ENCODE data around the gene TEX52. TPM values are rescaled to one million over a fixed set of nuclear protein-coding genes. Genes with fewer than 3 reads are reported as not detected.

TEX52 gene
- total RNA-seq, 2 experiments from 2014 or later: 0.25 to 0.29 TPM

GRCh38 chr12:2854669-2855453 lies 2.0 kb downstream of the TEX52 start:
- POLR2A ChIA-PET: interaction anchor here (0.6 to 1.0 kb wide), 2 partner anchors 9 to 49 kb away, joined by 3 to 4 read pairs; no protein-coding TSS in a partner anchor
- no peaks in the 10 kb centered on the region for H3K9me2 ChIP-seq (ENCODE audit: insufficient read depth, low read length)
- no peaks in the 10 kb centered on the region for H3K4me1 ChIP-seq (ENCODE audit: insufficient read depth, low read length, poor library complexity, severe bottlenecking)
- no peak overlapping the region for H3K4me2 ChIP-seq (ENCODE audit: low read length)
- H3K4me3 ChIP-seq (ENCODE audit: low read depth, low read length, poor library complexity, severe bottlenecking): no peak overlapping the region
- H3K79me2 ChIP-seq (ENCODE audit: insufficient read depth, low read depth, low read length): no peaks in the 10 kb centered on the region
- no peak overlapping the region for H2AFZ ChIP-seq (ENCODE audit: low read length)
- no peak overlapping the region for H3K27ac ChIP-seq (ENCODE audit: low read depth, low read length, poor library complexity, severe bottlenecking)
- peaks cover 55% of the 10 kb centered on the region for H3K36me3 ChIP-seq (ENCODE audit: insufficient read depth, low read length)
- TF ChIP-seq, protein P1, sequence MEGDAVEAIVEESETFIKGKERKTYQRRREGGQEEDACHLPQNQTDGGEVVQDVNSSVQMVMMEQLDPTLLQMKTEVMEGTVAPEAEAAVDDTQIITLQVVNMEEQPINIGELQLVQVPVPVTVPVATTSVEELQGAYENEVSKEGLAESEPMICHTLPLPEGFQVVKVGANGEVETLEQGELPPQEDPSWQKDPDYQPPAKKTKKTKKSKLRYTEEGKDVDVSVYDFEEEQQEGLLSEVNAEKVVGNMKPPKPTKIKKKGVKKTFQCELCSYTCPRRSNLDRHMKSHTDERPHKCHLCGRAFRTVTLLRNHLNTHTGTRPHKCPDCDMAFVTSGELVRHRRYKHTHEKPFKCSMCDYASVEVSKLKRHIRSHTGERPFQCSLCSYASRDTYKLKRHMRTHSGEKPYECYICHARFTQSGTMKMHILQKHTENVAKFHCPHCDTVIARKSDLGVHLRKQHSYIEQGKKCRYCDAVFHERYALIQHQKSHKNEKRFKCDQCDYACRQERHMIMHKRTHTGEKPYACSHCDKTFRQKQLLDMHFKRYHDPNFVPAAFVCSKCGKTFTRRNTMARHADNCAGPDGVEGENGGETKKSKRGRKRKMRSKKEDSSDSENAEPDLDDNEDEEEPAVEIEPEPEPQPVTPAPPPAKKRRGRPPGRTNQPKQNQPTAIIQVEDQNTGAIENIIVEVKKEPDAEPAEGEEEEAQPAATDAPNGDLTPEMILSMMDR (conservative IDR thresholded peaks at IDR 0.05; ENCODE audit: low read length): no peak
- TF ChIP-seq EZH2phosphoT487 (IDR thresholded peaks at IDR 0.05; ENCODE audit: borderline replicate concordance, low read depth, low read length): no peak
- CTCF ChIA-PET (ENCODE audit: unreplicated experiment): no interaction called here
- DNase-seq (ENCODE audit: low spot score): no peak
- intact Hi-C loops (cut with micrococcal nuclease; ENCODE audit: unreplicated experiment): no loop called here
- no peaks in the 10 kb centered on the region for H4K20me1 ChIP-seq (ENCODE audit: insufficient read depth, low read length)
- no peaks in the 10 kb centered on the region for H3K9me3 ChIP-seq (ENCODE audit: low read length)
- BruUV-seq (replicated peaks): no TSS peak

- TF ChIP-seq, protein P1 (conservative IDR thresholded peaks at IDR 0.05; ENCODE audit: low read length): peak; percentile 56
- TF ChIP-seq EZH2phosphoT487 (IDR thresholded peaks at IDR 0.05; ENCODE audit: borderline replicate concordance, low read depth, low read length): no peak
- BruUV-seq (replicated peaks): no TSS peak
- POLR2A ChIA-PET: no interaction called here
Measured at GRCh38 chr12:2853626-2854025, 3.2 kb downstream of the TEX52 start.

DNA sequence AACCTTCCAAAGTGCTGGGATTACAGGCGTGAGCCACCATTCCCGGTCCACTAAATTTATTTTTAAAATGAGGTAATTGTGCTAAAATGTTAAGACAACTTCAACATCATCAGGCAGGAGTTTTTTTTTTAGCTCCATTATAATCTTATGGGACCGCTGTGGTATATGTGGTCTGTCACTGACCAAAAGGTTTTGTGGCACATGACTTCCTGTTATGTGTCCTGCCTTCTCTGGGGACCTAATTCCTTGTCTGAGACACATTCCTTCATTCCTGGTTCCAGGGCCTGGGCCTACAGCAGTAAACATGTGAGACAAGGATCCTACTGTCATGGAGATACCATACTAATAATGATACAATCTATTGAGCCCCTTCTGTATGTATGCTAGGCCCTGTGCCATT lies 4.9 kb downstream of the TEX52 start:
- TF ChIP-seq EZH2phosphoT487 (IDR thresholded peaks at IDR 0.05; ENCODE audit: borderline replicate concordance, low read depth, low read length): no peak
- Histone ChIP-seq H4K20me1 (ENCODE audit: insufficient read depth, low read length) (no peaks in the 10 kb centered on the region), H2AFZ (ENCODE audit: low read length) (no peak overlapping the region), H3K9me2 (ENCODE audit: insufficient read depth, low read length) (no peaks in the 10 kb centered on the region), H3K79me2 (ENCODE audit: insufficient read depth, low read depth, low read length) (no peaks in the 10 kb centered on the region), H3K36me3 (ENCODE audit: insufficient read depth, low read length) (peaks cover 26% of the 10 kb centered on the region; the same call in 1 of the 2 replicates), H3K27ac (ENCODE audit: low read depth, low read length, poor library complexity, severe bottlenecking) (no peak overlapping the region), H3K9me3 (ENCODE audit: low read length) (no peaks in the 10 kb centered on the region), H3K4me1 (ENCODE audit: insufficient read depth, low read length, poor library complexity, severe bottlenecking) (no peaks in the 10 kb centered on the region), H3K4me2 (ENCODE audit: low read length) (no peak overlapping the region), H3K4me3 (ENCODE audit: low read depth, low read length, poor library complexity, severe bottlenecking) (no peak overlapping the region)
- no peak for DNase-seq (ENCODE audit: low spot score)
- no TSS peak for BruUV-seq (replicated peaks)
- intact Hi-C loops (cut with micrococcal nuclease; ENCODE audit: unreplicated experiment): no loop called here
- ChIA-PET CTCF (ENCODE audit: unreplicated experiment) (no interaction called here), POLR2A (interaction anchor here (0.9 kb wide), 1 partner anchor 21 kb away, joined by 3 read pairs; no protein-coding TSS in a partner anchor)

More at GRCh38 chr12:2853626-2854025, 3.2 kb downstream of the TEX52 start:
- intact Hi-C loops (cut with micrococcal nuclease; ENCODE audit: unreplicated experiment): no loop called here
- Histone ChIP-seq H3K9me2 (ENCODE audit: insufficient read depth, low read length) (no peaks in the 10 kb centered on the region), H3K4me3 (ENCODE audit: low read depth, low read length, poor library complexity, severe bottlenecking) (no peak overlapping the region), H3K36me3 (ENCODE audit: insufficient read depth, low read length) (peaks cover 43% of the 10 kb centered on the region), H3K4me2 (ENCODE audit: low read length) (no peak overlapping the region), H2AFZ (ENCODE audit: low read length) (no peak overlapping the region), H3K4me1 (ENCODE audit: insufficient read depth, low read length, poor library complexity, severe bottlenecking) (no peaks in the 10 kb centered on the region), H3K9me3 (ENCODE audit: low read length) (no peaks in the 10 kb centered on the region), H3K79me2 (ENCODE audit: insufficient read depth, low read depth, low read length) (no peaks in the 10 kb centered on the region), H3K27ac (ENCODE audit: low read depth, low read length, poor library complexity, severe bottlenecking) (no peak overlapping the region), H4K20me1 (ENCODE audit: insufficient read depth, low read length) (no peaks in the 10 kb centered on the region)
- CTCF ChIA-PET (ENCODE audit: unreplicated experiment): no interaction called here
- no peak for DNase-seq (ENCODE audit: low spot score)

Measured in OCI-LY7 (cell line).